Liver (tissue), 9 donors: Measurements from ENCODE around the gene C11orf21. TPM values are rescaled to one million over a fixed set of nuclear protein-coding genes. Genes with fewer than 3 reads are reported as not detected.

ENCODE experiments used
- DNase-seq: peaks from one replicate; pipeline ENCODE4 v3.0.0-alpha.2; 2017; ENCODE audit warnings: low spot score
- H3K27ac ChIP-seq, 2 donors: one replicate each; pipeline ENCODE4 v1.7.0; 2013; ENCODE audit warnings: inconsistent platforms in 2 of 2, low read length in 2 of 2, control low read depth in 1 of 2, low read depth in 1 of 2, mild to moderate bottlenecking in 1 of 2
- H3K27me3 ChIP-seq, 4 donors: one replicate each; pipeline versions ENCODE4 v1.6.1 to v1.7.0; 2013; ENCODE audit warnings: low read length in 3 of 4, inconsistent platforms in 1 of 4, mild to moderate bottlenecking in 1 of 4, moderate library complexity in 1 of 4; ENCODE audit not compliant: control insufficient read depth in 4 of 4, insufficient read depth in 4 of 4
- H3K36me3 ChIP-seq, 4 donors: one replicate each; pipeline versions ENCODE4 v1.6.1 to v1.7.0; 2013; ENCODE audit warnings: low read length in 3 of 4, mild to moderate bottlenecking in 3 of 4, low read depth in 1 of 4, moderate library complexity in 1 of 4; ENCODE audit not compliant: control insufficient read depth in 4 of 4, insufficient read depth in 3 of 4
- H3K4me1 ChIP-seq, 4 donors: one replicate each; pipeline versions ENCODE4 v1.6.1 to v1.7.0; 2013; ENCODE audit warnings: low read length in 3 of 4, mild to moderate bottlenecking in 3 of 4, moderate library complexity in 1 of 4; ENCODE audit not compliant: control insufficient read depth in 4 of 4, insufficient read depth in 4 of 4
- H3K4me3 ChIP-seq, 3 donors: one replicate each; pipeline versions ENCODE4 v1.6.1 to v1.7.0; 2013; ENCODE audit warnings: low read length in 3 of 3, control low read depth in 1 of 3, low read depth in 1 of 3, mild to moderate bottlenecking in 1 of 3
- H3K9ac ChIP-seq, 2 donors: one replicate each; pipeline ENCODE4 v1.7.0; 2013; ENCODE audit warnings: low read length in 2 of 2, mild to moderate bottlenecking in 2 of 2, moderate library complexity in 2 of 2, control low read depth in 1 of 2, low read depth in 1 of 2
- H3K9me3 ChIP-seq, 4 donors: one replicate each; pipeline versions ENCODE4 v1.6.1 to v1.7.0; 2013; ENCODE audit warnings: low read length in 3 of 4; ENCODE audit not compliant: control insufficient read depth in 4 of 4
- CTCF ChIP-seq: fragments of 150-350 bp; IDR thresholded peaks from 2 replicates; pipeline ENCODE4 v1.5.1; 2017; ENCODE audit warnings: improper control_type of control experiment, low read depth, low read length; ENCODE audit not compliant: missing input control
- EGR1 ChIP-seq, 2 donors: IDR thresholded peaks; 2 replicates each; pipeline ENCODE4 v1.6.1; 2016 to 2018; ENCODE audit warnings: antibody characterized with exemption in 2 of 2, low read depth in 2 of 2
- FOXA1 ChIP-seq: IDR thresholded peaks from 2 replicates; pipeline ENCODE4 v1.6.1; 2016; ENCODE audit warnings: antibody characterized with exemption
- FOXA2 ChIP-seq: IDR thresholded peaks from 2 replicates; pipeline ENCODE4 v1.6.1; 2016; ENCODE audit warnings: antibody characterized with exemption
- GABPA ChIP-seq, 2 donors: IDR thresholded peaks in 1 of 2; conservative IDR thresholded peaks in 1 of 2; 2 replicates each; pipeline ENCODE4 v1.6.1; 2016; ENCODE audit warnings: antibody characterized with exemption in 2 of 2, mild to moderate bottlenecking in 1 of 2, moderate library complexity in 1 of 2
- HNF4A ChIP-seq, 2 donors: conservative IDR thresholded peaks; 2 replicates each; pipeline ENCODE4 v1.6.1; 2016; ENCODE audit warnings: antibody characterized with exemption in 2 of 2, mild to moderate bottlenecking in 2 of 2
- HNF4G ChIP-seq: IDR thresholded peaks from 2 replicates; pipeline ENCODE4 v1.6.1; 2016; ENCODE audit warnings: antibody characterized with exemption
- JUND ChIP-seq, 2 donors: IDR thresholded peaks; 2 replicates each; pipeline ENCODE4 v1.6.1; 2016; ENCODE audit warnings: antibody characterized with exemption in 2 of 2
- NR2F2 ChIP-seq: IDR thresholded peaks from 2 replicates; pipeline ENCODE4 v1.6.1; 2016; ENCODE audit warnings: antibody characterized with exemption
- RAD21 ChIP-seq, 2 donors: IDR thresholded peaks; 2 replicates each; pipeline ENCODE4 v1.6.1; 2016; ENCODE audit warnings: antibody characterized with exemption in 2 of 2, mild to moderate bottlenecking in 2 of 2
- RXRA ChIP-seq, 2 donors: IDR thresholded peaks; 2 replicates each; pipeline ENCODE4 v1.6.1; 2017 to 2018; ENCODE audit warnings: antibody characterized with exemption in 2 of 2, mild to moderate bottlenecking in 1 of 2
- SP1 ChIP-seq: IDR thresholded peaks from 2 replicates; pipeline ENCODE4 v1.6.1; 2018; ENCODE audit warnings: antibody characterized with exemption, mild to moderate bottlenecking
- TAF1 ChIP-seq: conservative IDR thresholded peaks from 2 replicates; pipeline ENCODE4 v1.6.1; 2016; ENCODE audit warnings: antibody characterized with exemption, mild to moderate bottlenecking
- YY1 ChIP-seq: IDR thresholded peaks from 2 replicates; pipeline ENCODE4 v1.6.1; 2016; ENCODE audit warnings: antibody characterized with exemption, mild to moderate bottlenecking
- ZBTB33 ChIP-seq: IDR thresholded peaks from 2 replicates; pipeline ENCODE4 v1.6.1; 2016; ENCODE audit warnings: antibody characterized with exemption
- WGBS: extraction: QIAGEN DNeasy Blood & Tissue Kit; methylation state at CpG from one replicate; pipeline ENCODE4 v1.1.7; 2013; 5-methylcytosine and 5-hydroxymethylcytosine counted together
- polyA plus RNA-seq, 2 donors: library from polyadenylated mRNA; stranded (reverse) in 1 of 2; unstranded in 1 of 2; fragments of 200-250 nt in 1 of 2; fragments of >200 nt in 1 of 2; fragmentation: Nextera tagmentation in 1 of 2; extraction: Ambion mirVana in 1 of 2; gene quantifications; one replicate each; pipeline versions ENCODE4 v1.2.1 to v1.2.3, GENCODE V29; 2013 to 2015
- total RNA-seq, 2 donors: library from RNA; depleted of rRNA; stranded (reverse); fragments of >200 nt; gene quantifications; one replicate each; pipeline ENCODE4 v1.2.3, GENCODE V29; 2014
- TF ChIP-seq, protein P1 (sequence below): IDR thresholded peaks from 2 replicates; pipeline ENCODE4 v1.6.1; 2016; ENCODE audit warnings: antibody characterized with exemption, mild to moderate bottlenecking
- TF ChIP-seq, protein P2 (sequence below): IDR thresholded peaks from 2 replicates; pipeline ENCODE4 v1.6.1; 2016; ENCODE audit warnings: antibody characterized with exemption
- TF ChIP-seq, protein P3 (sequence below): IDR thresholded peaks from 2 replicates; pipeline ENCODE4 v1.6.1; 2016; ENCODE audit warnings: antibody characterized with exemption
- donor health status: healthy.
- donor health status: healthy.
- donor health status: healthy.
- donor health status: healthy.
- donor health status: healthy.

Gene C11orf21
- total and polyA plus RNA-seq, 4 donors, result 0.14 to 16.2 (median 0.44) TPM

DNA sequence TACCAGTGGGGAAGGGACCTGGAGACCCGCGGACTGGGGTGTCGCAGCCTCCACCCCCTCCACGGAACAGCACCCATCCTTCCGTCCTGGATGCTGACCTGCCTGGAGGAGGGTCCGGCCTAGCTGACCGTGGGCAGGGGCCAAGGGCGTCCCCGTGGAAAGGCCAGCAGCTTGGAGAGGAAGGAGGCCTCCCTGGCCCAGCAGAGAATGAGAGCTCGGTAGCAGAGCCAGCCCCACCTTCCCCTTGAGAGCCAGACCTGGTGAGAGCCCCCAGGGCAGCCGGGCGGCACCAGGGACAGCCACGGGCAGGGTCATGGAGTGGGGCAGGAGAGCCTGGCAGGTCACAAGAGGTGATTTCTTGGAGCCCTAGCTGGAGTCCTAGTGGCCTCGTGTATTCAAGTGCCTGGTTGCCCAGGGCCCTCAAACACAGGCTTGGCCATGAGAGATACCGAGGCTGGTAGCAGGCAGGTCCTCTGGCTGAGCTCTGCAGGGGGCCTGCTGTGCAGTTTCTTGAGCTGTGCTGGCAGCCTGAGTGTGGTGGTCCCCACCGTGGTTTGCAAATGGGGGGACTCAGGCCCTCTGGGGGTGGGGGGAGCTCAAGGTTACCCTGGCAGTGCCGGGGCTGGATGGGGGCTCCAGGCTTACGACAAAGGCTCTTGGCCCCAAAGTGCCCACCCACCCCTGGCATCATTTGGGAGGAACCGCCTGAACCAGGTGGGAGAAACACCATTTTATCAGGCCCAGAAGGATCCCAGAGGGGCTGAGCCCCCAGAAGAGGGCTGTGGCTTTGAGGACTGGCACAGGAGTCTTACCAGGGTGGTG lies 7.7 kb upstream of the C11orf21 start:
- no peak for DNase-seq
- H3K27ac ChIP-seq, result no peak overlapping the region
- H3K9me3 ChIP-seq, result no peaks in the 10 kb centered on the region
- H3K4me1 ChIP-seq, result peaks cover 5 to 26% (median 13%) of the 10 kb centered on the region in 4 donors
- H3K27me3 ChIP-seq, result no peaks in the 10 kb centered on the region
- TF ChIP-seq ZBTB33, result no peak
- TF ChIP-seq TAF1, result no peak
- TF ChIP-seq FOXA1, result no peak
- no peak for TF ChIP-seq HNF4A (conservative IDR thresholded peaks at IDR 0.05)
- TF ChIP-seq, protein P1, sequence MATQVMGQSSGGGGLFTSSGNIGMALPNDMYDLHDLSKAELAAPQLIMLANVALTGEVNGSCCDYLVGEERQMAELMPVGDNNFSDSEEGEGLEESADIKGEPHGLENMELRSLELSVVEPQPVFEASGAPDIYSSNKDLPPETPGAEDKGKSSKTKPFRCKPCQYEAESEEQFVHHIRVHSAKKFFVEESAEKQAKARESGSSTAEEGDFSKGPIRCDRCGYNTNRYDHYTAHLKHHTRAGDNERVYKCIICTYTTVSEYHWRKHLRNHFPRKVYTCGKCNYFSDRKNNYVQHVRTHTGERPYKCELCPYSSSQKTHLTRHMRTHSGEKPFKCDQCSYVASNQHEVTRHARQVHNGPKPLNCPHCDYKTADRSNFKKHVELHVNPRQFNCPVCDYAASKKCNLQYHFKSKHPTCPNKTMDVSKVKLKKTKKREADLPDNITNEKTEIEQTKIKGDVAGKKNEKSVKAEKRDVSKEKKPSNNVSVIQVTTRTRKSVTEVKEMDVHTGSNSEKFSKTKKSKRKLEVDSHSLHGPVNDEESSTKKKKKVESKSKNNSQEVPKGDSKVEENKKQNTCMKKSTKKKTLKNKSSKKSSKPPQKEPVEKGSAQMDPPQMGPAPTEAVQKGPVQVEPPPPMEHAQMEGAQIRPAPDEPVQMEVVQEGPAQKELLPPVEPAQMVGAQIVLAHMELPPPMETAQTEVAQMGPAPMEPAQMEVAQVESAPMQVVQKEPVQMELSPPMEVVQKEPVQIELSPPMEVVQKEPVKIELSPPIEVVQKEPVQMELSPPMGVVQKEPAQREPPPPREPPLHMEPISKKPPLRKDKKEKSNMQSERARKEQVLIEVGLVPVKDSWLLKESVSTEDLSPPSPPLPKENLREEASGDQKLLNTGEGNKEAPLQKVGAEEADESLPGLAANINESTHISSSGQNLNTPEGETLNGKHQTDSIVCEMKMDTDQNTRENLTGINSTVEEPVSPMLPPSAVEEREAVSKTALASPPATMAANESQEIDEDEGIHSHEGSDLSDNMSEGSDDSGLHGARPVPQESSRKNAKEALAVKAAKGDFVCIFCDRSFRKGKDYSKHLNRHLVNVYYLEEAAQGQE, result no peak
- TF ChIP-seq SP1, result no peak
- no peak for TF ChIP-seq GABPA (IDR thresholded peaks at IDR 0.05 in 1 of 2, conservative IDR thresholded peaks at IDR 0.05 in 1 of 2)
- TF ChIP-seq RXRA (IDR thresholded peaks at IDR 0.05), result no peak
- no peak for TF ChIP-seq YY1
- TF ChIP-seq NR2F2, result no peak
- no peak for TF ChIP-seq RAD21 (IDR thresholded peaks at IDR 0.05)
- TF ChIP-seq, protein P2, sequence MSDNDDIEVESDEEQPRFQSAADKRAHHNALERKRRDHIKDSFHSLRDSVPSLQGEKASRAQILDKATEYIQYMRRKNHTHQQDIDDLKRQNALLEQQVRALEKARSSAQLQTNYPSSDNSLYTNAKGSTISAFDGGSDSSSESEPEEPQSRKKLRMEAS, result no peak
- TF ChIP-seq CTCF, result no peak
- TF ChIP-seq JUND (IDR thresholded peaks at IDR 0.05), result no peak
- TF ChIP-seq FOXA2, result no peak
- TF ChIP-seq HNF4G, result no peak
- TF ChIP-seq EGR1 (IDR thresholded peaks at IDR 0.05; ENCODE audit: low read depth in 2 of 2), result no peak
- TF ChIP-seq, protein P3, sequence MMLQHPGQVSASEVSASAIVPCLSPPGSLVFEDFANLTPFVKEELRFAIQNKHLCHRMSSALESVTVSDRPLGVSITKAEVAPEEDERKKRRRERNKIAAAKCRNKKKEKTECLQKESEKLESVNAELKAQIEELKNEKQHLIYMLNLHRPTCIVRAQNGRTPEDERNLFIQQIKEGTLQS, result no peak
- H3K36me3 ChIP-seq, result no peaks in the 10 kb centered on the region
- no peak overlapping the region for H3K4me3 ChIP-seq
- no peak overlapping the region for H3K9ac ChIP-seq
- WGBS, result 81% methylated on average over 19 of the region's 19 CpGs
